GM12878 (cell line): ENCODE measurements around the gene MFN2. TPM values are rescaled to one million over a fixed set of nuclear protein-coding genes. Genes with fewer than 3 reads are reported as not detected.

Experiments
- ATAC-seq: fragments of 200-7000 bp; cut with Tn5 transposase; 3 replicates; pipeline ENCODE4 v1.9.1; 2020; ENCODE audit warnings: mild to moderate bottlenecking, moderate library complexity
- BruUV-seq: library from RNA; stranded (reverse); fragments of 400-500 nt; replicated peaks from 2 replicates; lab custom pipeline; 2021; lab: Mats Ljungman, UMichigan
- CTCF ChIA-PET: fragments of 300-600 bp; sonication (Branson Sonifier 250); formaldehyde crosslinking; extraction: SDS; loops from one replicate; lab custom pipeline; 2021; ENCODE audit warnings: inconsistent platforms; lab: Yijun Ruan, JAX
- POLR2A ChIA-PET: fragments of 350-600 bp; formaldehyde crosslinking; extraction: SDS; loops from one replicate; lab custom pipeline; 2021; ENCODE audit warnings: inconsistent platforms; lab: Charles Lee
- RAD21 ChIA-PET: fragments of 300-600 bp; sonication (Branson Sonifier 250); formaldehyde crosslinking; loops from one replicate; lab custom pipeline; 2023; ENCODE audit warnings: antibody characterized with exemption; ENCODE audit not compliant: unreplicated experiment; lab: Charles Lee
- SMC1A ChIA-PET: fragments of 300-600 bp; sonication (Branson Sonifier 250); formaldehyde crosslinking; loops from one replicate; lab custom pipeline; 2023; ENCODE audit not compliant: unreplicated experiment, uncharacterized antibody; lab: Charles Lee
- DNase-seq: peaks from one replicate; pipeline ENCODE4 v3.0.0-alpha.2; 2011; ENCODE audit warnings: low read depth, low spot score
- FAIRE-seq: peaks from 3 replicates; lab custom pipeline; 2011; peaks lifted over from hg19 to GRCh38; lab: Jason Lieb, UNC
- H2AFZ ChIP-seq: 2 replicates; pipeline ENCODE4 v1.6.0; 2011; ENCODE audit warnings: low read depth, low read length, control low read depth; ENCODE audit not compliant: control insufficient read depth
- H3K27ac ChIP-seq: 2 replicates; pipeline ENCODE4 v1.5.1; 2011; ENCODE audit warnings: control low read depth; ENCODE audit not compliant: control insufficient read depth, insufficient read depth
- H3K27me3 ChIP-seq, 2 experiments: replicated peaks in 1 of 2; 2 replicates each; pipeline versions ENCODE4 v1.6.0 to v1.6.1; 2011; ENCODE audit warnings: low read length in 1 of 2; ENCODE audit not compliant: control insufficient read depth in 2 of 2, insufficient read depth in 2 of 2
- H3K36me3 ChIP-seq, 2 experiments: 2 replicates each; pipeline ENCODE4 v1.5.1; 2011; ENCODE audit warnings: low read length in 1 of 2; ENCODE audit not compliant: control insufficient read depth in 2 of 2, insufficient read depth in 2 of 2
- H3K4me1 ChIP-seq: 2 replicates; pipeline ENCODE4 v1.6.1; 2011; ENCODE audit warnings: mild to moderate bottlenecking, low read length, moderate library complexity, mixed read lengths; ENCODE audit not compliant: control insufficient read depth, insufficient read depth
- H3K4me2 ChIP-seq: 2 replicates; pipeline ENCODE4 v1.6.0; 2011; ENCODE audit warnings: control low read depth; ENCODE audit not compliant: control insufficient read depth, insufficient read depth
- H3K4me3 ChIP-seq: fragments of 200-600 bp; sonication (generic); 2 replicates; pipeline ENCODE4 v1.5.1; 2016
- H3K79me2 ChIP-seq: 2 replicates; pipeline ENCODE4 v1.6.0; 2011; ENCODE audit warnings: low read length; ENCODE audit not compliant: control insufficient read depth, insufficient read depth
- H3K9ac ChIP-seq: 2 replicates; pipeline ENCODE4 v1.8.0; 2011; ENCODE audit warnings: low read length, control low read depth, mixed read lengths; ENCODE audit not compliant: control insufficient read depth, insufficient read depth
- H3K9me3 ChIP-seq: replicated peaks from 3 replicates; pipeline ENCODE4 v1.5.1; 2011; ENCODE audit warnings: mild to moderate bottlenecking, low read length; ENCODE audit not compliant: control insufficient read depth, insufficient read depth
- H4K20me1 ChIP-seq: 2 replicates; pipeline ENCODE4 v1.6.0; 2011; ENCODE audit not compliant: control insufficient read depth, insufficient read depth
- ASH2L ChIP-seq: fragments of 300-600, 200-600 bp; sonication (generic); IDR thresholded peaks from 2 replicates; pipeline ENCODE4 v1.6.1; 2017; ENCODE audit warnings: low read depth, mild to moderate bottlenecking, borderline replicate concordance
- BHLHE40 ChIP-seq, 2 experiments: fragments of 450-650 bp in 1 of 2; IDR thresholded peaks; 2 replicates each; pipeline ENCODE4 v1.6.1; 2011 to 2017; ENCODE audit warnings: low read depth in 2 of 2, borderline replicate concordance in 1 of 2, improper control_type of control experiment in 1 of 2, low read length in 1 of 2, mild to moderate bottlenecking in 1 of 2
- CHD1 ChIP-seq: IDR thresholded peaks from 2 replicates; pipeline ENCODE4 v1.6.1; 2012; ENCODE audit warnings: low read depth, low read length, improper control_type of control experiment
- CREB1 ChIP-seq: IDR thresholded peaks from 2 replicates; pipeline ENCODE4 v1.6.1; 2012; ENCODE audit warnings: low read depth, mild to moderate bottlenecking, inconsistent platforms
- EED ChIP-seq: sonication (generic); IDR thresholded peaks from 2 replicates; pipeline ENCODE4 v1.6.1; 2016; ENCODE audit warnings: antibody characterized with exemption, low read depth
- ETV6 ChIP-seq, 2 experiments: fragments of 450-650 bp in 1 of 2; IDR thresholded peaks in 1 of 2; conservative IDR thresholded peaks in 1 of 2; 2 replicates each; pipeline ENCODE4 v1.6.1; 2014; ENCODE audit warnings: antibody characterized with exemption in 1 of 2, borderline replicate concordance in 1 of 2, low read depth in 1 of 2, mild to moderate bottlenecking in 1 of 2, moderate library complexity in 1 of 2
- FOS ChIP-seq: IDR thresholded peaks from 3 replicates; pipeline ENCODE4 v1.6.1; 2011; ENCODE audit warnings: borderline replicate concordance; ENCODE audit not compliant: insufficient read length; ENCODE audit errors: extremely low read depth
- NBN ChIP-seq: fragments of 450-650 bp; IDR thresholded peaks from 2 replicates; pipeline ENCODE4 v1.6.1; 2016
- POU2F2 ChIP-seq: IDR thresholded peaks from 3 replicates; pipeline ENCODE4 v1.6.1; 2011; ENCODE audit warnings: low read depth, mild to moderate bottlenecking, low read length, borderline replicate concordance
- SUZ12 ChIP-seq: fragments of 200-600 bp; sonication (generic); IDR thresholded peaks from one replicate; pipeline ENCODE4 v1.6.1; 2018; ENCODE audit warnings: antibody characterized with exemption, mild to moderate bottlenecking; ENCODE audit not compliant: unreplicated experiment
- WRNIP1 ChIP-seq: IDR thresholded peaks from 2 replicates; pipeline ENCODE4 v1.6.1; 2011; ENCODE audit warnings: low read depth, low read length, improper control_type of control experiment, borderline replicate concordance
- ZBTB33 ChIP-seq: fragments of 450-650 bp; IDR thresholded peaks from 2 replicates; pipeline ENCODE4 v1.6.1; 2017; ENCODE audit warnings: mild to moderate bottlenecking
- ZNF622 ChIP-seq: fragments of 450-650 bp; IDR thresholded peaks from 2 replicates; pipeline ENCODE4 v1.6.1; 2017; ENCODE audit warnings: mild to moderate bottlenecking, inconsistent platforms
- WGBS: methylation state at CpG from one replicate; pipeline ENCODE4 v1.1.6; 2016; ENCODE audit warnings: low lambda C conversion rate; ENCODE audit not compliant: insufficient replicate concordance, insufficient coverage; ENCODE audit errors: missing lambda C conversion rate; 5-methylcytosine and 5-hydroxymethylcytosine counted together
- in situ Hi-C: fragments of 300-500 bp; cut with MboI; formaldehyde crosslinking; loops from 9 replicates; pipeline ENCODE4 v1.14.3; 2018; ENCODE audit warnings: mixed read lengths
- intact Hi-C: fragments of 100-400 bp; cut with micrococcal nuclease; formaldehyde crosslinking; loops from one replicate; pipeline ENCODE4 v1.14.2; 2022; ENCODE audit not compliant: unreplicated experiment
- polyA plus RNA-seq, 11 experiments: library from polyadenylated mRNA; depleted of rRNA in 4 of 11; unstranded in 6 of 11; stranded (reverse) in 5 of 11; fragments of >200 nt; fragmentation: Nextera tagmentation in 4 of 11; fragmentation: Illumina TruSeq in 1 of 11; extraction: Ambion mirVana in 4 of 11; extraction: Trizol in 1 of 11; gene quantifications; 1 replicate in 1 of 11; 2 replicates in 10 of 11; pipeline versions ENCODE4 v1.2.1 to v1.2.3, GENCODE V29; 2011 to 2016; ENCODE audit warnings: inconsistent platforms in 2 of 11, missing spikeins in 2 of 11, low read depth in 1 of 11
- total RNA-seq, 4 experiments: library from RNA; depleted of rRNA in 3 of 4; stranded (reverse); fragments of >200 nt in 3 of 4; fragmentation: Illumina TruSeq in 1 of 4; extraction: Trizol in 1 of 4; gene quantifications; 2 replicates each; pipeline versions ENCODE4 v1.2.1 to v1.2.3, GENCODE V29; 2013 to 2021
- TF ChIP-seq, protein P1 (sequence below): IDR thresholded peaks from 2 replicates; pipeline ENCODE4 v1.6.1; 2011; ENCODE audit warnings: low read depth, low read length, improper control_type of control experiment, borderline replicate concordance

Gene MFN2
- total and polyA plus RNA-seq, 10 of the 15 experiments (the other 5 are each of a cell fraction or from before 2014, with no cell fraction given), result 5.3 to 64.4 (median 48.1) TPM

DNA sequence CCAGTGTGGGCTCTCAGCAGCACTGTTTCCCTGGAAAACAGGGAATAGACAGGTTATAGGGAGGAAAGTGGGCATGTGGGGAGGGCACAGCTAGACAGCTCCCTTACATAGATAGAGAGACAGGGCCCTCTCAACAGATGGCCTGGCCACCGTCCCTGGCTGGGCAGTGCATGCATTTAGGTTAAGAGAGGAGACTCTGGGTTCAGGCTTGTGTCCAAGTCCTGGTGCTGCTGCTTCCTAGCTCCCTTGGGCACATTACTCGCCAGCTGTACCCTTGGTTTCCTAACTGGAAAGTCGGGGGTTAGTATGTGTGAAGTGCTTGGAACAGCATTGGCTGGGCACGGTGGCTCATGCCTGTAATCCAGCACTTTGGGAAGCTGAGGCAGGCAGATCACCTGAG, 36.6 kb upstream of the MFN2 start:
- Histone ChIP-seq H3K27me3 (no peaks in the 10 kb centered on the region), H3K4me3 (no peak overlapping the region), H3K79me2 (peaks cover under 1% of the 10 kb centered on the region; the same call in 1 of the 2 replicates), H3K4me2 (no peak overlapping the region), H3K27ac (no peak overlapping the region), H2AFZ (no peak overlapping the region), H3K4me1 (no peaks in the 10 kb centered on the region), H3K9ac (no peak overlapping the region), H3K36me3 (peaks cover 0 to 5% of the 10 kb centered on the region in 2 experiments), H4K20me1 (no peaks in the 10 kb centered on the region), H3K9me3 (peaks cover under 1% of the 10 kb centered on the region; the same call in 1 of the 3 replicates)
- intact Hi-C loops (no loop called here), in situ Hi-C loops (no loop called here)
- ATAC-seq, result no peak
- 91% methylated on average over 4 of the region's 4 CpGs for WGBS
- ChIA-PET CTCF (interaction anchor here (0.5 kb wide), 1 partner anchor 744 kb away, joined by 3 read pairs; no protein-coding TSS in a partner anchor), SMC1A (no interaction called here), RAD21 (no interaction called here), POLR2A (interaction anchor here (0.5 to 0.8 kb wide), 2 partner anchors 9 to 34 kb away, joined by 3 to 5 read pairs; partner anchors contain the start of gene PLOD1)
- no peak for TF ChIP-seq ASH2L
- TF ChIP-seq CREB1, result no peak
- no peak for TF ChIP-seq CHD1
- TF ChIP-seq, protein P1, sequence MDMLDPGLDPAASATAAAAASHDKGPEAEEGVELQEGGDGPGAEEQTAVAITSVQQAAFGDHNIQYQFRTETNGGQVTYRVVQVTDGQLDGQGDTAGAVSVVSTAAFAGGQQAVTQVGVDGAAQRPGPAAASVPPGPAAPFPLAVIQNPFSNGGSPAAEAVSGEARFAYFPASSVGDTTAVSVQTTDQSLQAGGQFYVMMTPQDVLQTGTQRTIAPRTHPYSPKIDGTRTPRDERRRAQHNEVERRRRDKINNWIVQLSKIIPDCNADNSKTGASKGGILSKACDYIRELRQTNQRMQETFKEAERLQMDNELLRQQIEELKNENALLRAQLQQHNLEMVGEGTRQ, result no peak
- BruUV-seq, result no TSS peak
- DNase-seq, result no peak
- FAIRE-seq, result no peak

DNA sequence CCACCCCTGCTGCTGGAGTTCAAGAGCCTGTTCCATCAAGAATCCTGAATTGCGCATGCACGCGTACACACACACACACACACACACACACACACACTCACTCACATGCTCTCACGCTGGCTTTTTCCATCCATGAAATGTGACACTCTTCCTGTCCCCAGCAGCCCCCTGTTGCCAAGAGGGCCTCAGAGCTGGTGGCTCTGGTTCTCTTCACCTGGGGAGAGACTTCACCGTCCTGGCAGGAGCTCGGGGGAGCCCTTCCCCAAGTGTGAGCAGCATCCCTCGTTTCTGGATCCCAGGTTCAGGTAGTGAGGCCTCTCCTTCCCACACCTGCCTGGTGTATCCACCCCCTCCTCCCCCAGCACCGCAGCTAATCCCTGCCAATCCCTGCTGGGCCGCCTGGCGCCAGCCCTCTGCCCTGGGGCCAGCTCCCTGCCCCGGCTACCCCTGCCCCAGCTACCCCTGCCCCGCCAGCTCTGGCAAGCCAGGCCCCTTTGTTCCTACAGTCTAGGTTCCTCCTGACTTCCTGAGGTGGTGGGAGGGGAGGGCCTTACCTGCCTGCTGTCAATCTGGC, 35.8 kb upstream of the MFN2 start:
- FAIRE-seq, result no peak
- H3K27ac ChIP-seq, result no peak overlapping the region
- POLR2A ChIA-PET, result no interaction called here
- no peaks in the 10 kb centered on the region for H4K20me1 ChIP-seq
- peaks cover 0 to 13% of the 10 kb centered on the region in 2 experiments for H3K36me3 ChIP-seq
- intact Hi-C loops, result no loop called here
- TF ChIP-seq EED (no peak), ZNF622 (no peak), NBN (no peak), ZBTB33 (no peak), BHLHE40 (IDR thresholded peaks at IDR 0.05; ENCODE audit: borderline replicate concordance in 1 of 2, low read depth in 2 of 2, low read length in 1 of 2) (no peak), SUZ12 (no peak), POU2F2 (no peak), ETV6 (conservative IDR thresholded peaks at IDR 0.05 in 1 of 2, IDR thresholded peaks at IDR 0.05 in 1 of 2; ENCODE audit: borderline replicate concordance in 1 of 2, low read depth in 1 of 2) (no peak), WRNIP1 (no peak), FOS (no peak)
- no peaks in the 10 kb centered on the region for H3K4me1 ChIP-seq
- DNase-seq, result no peak
- H3K9me3 ChIP-seq, result peaks cover 4% of the 10 kb centered on the region; the same call in 1 of the 3 replicates
- RAD21 ChIA-PET, result interaction anchor here (0.9 kb wide), 1 partner anchor 22 kb away, joined by 3 read pairs; no protein-coding TSS in a partner anchor
- CTCF ChIA-PET, result no interaction called here
- no peak overlapping the region for H3K4me3 ChIP-seq
- no peaks in the 10 kb centered on the region for H3K79me2 ChIP-seq
- SMC1A ChIA-PET, result interaction anchor here (0.6 kb wide), 1 partner anchor 38 kb away, joined by 3 read pairs; no protein-coding TSS in a partner anchor
- H2AFZ ChIP-seq, result no peak overlapping the region
- ATAC-seq, result no peak
- no TSS peak for BruUV-seq
- WGBS, result 90% methylated on average over 9 of the region's 12 CpGs
- H3K9ac ChIP-seq, result no peak overlapping the region
- no peaks in the 10 kb centered on the region for H3K27me3 ChIP-seq
- in situ Hi-C loops, result no loop called here
- H3K4me2 ChIP-seq, result no peak overlapping the region
